HK-2 (cell line): ENCODE data around the gene SPECC1L.

Experiments
- DNase-seq: peaks from one replicate; pipeline ENCODE4 v3.0.0-alpha.2; 2018; ENCODE audit not compliant: unreplicated experiment

The SPECC1L gene

DNA sequence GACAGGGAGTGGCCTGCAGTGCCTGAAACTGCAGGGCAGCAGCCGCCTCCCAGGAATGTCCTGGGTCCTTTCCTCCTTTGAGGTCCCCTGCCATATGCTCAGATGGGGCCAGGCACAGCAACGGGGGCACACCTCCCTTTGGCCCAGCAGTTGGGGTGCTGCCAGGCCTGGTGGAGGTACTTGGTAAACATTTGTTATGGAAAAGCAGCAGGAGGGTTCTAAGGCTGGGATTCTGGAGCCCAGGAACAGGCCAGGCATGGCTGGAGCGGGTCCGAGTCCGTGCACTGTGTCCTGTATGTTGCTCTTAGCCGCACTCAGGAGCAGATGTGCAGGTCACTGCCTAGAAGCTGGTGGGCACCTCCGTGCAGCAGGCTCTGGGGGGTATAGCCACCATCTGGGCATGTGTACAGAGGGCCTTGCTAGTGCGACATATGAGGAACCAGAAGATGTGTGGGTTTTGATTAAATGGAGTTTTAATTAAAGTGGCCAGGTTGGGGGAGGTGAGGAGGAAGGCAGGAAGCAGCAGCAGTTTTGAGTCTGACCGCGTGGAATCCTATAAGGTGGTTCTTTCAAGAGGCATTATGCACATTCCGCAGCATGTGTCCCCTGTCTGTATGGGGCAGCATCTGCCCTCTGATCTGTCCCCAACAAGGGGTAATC, 158.2 kb downstream of the SPECC1L start:
- no peak for DNase-seq

DNA sequence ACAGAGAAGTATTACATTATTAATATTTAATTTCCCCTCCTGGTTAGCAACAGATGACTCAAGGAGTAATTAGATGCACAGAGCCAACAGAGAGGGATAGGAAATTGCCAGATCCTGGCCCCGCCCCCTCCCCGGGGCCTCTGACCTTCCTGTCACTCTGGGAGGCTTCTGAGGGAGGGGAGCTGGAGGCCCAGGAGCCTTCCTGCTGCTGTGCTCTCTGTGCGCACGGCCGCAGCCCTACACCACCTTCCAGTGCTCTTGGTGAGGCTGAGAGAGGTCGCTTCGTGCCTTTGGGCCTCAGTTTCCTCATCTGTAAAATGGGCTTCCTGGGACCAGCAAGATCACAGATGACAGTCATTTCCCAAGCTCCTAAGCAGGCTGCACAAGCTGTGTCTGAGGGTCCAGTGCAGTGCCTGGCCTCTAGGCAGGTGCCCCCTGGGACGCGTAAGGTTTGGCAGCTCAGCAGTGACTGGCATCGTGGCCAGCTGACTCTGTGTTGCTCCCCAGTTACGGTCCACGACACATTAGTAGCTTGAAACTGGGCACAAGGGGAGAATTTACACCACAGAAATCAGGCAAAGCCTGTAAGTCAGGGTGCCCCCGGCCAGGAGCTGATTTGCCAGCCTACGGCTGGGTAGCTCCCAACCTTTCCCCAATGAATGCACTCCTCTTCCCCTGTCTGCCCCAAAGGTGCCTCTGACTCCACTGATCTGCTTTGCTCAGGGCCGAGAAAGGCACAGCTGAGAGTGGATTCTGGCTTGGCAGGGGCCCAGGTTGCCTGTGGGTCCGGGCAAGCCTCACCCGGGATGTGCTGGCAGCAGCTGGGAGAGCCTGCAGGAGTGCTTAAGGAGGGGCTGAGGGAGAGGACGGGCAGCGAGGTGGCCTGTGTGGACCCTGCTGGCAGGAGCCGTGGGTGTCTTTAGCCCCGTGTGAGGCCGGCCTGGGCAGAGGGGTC, 159.1 kb downstream of the SPECC1L start:
- DNase-seq = no peak

DNA sequence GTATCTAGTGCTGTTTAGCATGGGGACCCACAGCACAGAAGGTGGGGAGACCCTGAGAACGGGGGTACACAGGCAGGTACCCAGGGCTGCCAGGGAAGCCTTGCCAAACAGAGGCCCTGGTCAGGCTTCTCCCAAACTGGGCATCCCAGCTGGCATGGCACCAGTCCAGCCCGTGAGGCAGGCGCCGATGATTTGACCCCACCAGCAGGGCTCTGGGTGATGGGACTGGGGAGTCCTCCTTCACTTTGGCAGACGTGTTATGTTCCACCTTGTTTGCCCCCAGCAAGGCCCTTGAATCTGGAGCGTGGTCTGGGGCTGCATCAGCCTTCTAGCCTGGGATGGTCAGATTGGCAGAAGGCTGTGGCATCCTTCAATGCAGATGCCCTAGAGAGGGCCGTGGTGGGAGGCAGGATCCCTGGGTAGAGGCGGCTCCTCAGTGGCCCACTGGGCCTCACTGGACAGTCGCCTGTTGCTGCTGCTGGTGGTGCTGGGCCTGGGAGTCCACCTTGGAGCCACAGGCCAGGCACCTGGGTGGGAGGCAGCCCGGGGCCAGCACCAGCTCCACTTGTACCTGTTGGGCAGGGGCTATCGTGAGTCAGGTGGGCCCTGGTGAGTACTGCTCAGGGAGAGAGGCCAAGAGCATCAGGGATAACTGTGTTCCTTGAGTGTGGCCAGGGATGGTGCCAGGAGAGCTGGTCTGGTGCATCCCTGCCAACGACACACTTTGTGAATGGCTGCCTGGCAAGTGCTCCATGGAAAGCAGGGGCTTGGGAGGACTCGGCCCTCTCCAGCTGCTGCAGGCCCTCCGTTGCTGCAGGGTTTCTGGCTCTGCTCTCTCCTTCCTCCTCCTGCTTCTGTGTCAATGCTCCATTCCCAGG, 160.0 kb downstream of the SPECC1L start:
- no peak for DNase-seq

DNA sequence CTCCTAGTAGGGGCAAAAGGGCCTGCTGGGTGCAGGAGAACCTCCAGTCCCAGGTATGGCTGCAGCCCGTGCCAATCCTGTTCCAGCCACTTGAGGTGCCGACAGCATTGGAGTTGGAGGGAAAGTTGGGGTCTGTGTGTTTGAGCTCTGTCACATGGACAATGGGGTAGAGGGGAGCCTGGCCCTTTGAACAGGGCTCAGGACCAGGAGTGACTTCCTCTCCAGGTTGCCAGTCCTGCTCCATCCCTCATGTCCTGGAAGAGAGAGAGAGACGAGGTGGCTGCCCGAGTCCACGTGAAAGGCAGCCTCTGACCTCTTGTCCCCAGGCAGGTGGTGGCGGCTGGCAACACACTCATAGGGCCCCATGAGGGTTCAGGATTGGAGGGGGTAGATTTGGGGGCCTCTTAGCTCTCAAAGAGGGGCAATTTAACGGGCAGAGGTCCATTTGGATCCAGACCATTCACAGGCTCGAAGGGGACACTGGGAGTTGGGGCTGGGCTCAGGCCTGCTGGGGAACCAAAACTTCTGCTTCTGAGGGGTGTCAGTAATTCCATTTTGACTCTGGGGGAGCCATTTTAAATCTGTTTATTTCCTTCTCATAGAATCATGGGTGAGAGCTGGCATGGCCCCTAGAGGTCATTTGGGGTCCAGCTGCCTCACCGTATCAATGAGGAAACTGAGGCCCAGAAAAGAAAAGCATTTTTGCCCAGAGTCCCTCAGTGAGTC, 160.8 kb downstream of the SPECC1L start:
- no peak for DNase-seq

DNA sequence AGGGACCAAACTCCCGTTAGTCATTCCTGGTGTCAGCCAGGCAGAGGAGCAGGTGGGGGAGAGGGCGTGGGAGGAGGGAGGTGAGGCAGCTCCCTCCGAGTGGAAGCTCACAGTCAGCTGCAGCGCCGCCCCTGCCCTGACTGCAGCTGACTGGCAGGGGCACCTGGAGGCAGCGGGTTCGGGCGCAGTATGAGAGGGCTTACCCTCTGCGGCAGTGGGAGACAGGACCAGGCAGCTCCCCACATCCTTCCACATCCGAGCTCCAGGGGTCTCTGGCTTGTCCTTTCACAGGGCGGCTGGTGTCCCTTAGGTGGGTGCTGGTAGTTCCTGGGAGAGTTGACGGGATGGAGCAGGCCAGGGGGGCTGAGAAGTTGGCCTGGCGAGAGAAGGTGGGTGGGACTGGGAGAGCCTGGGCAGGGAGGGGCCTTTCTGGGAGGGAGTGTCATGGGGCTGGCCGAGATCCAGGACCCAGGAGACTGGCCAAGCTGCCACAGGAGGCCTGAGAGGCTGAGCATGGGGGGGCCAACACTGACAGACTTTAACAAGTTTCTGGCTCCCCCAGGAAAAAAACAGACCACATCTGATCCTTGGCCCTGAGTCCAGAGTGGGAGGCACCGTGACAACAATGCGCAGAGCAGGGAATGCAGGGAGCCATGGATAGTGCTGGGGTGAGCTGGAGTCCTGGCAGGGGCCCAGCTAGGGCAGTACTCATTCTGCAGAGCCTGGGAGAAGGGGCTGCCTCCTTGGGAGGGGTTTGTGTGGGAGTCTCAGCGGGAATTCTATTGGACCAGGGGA, 161.6 kb downstream of the SPECC1L start:
- peak; percentile 58 for DNase-seq

DNA sequence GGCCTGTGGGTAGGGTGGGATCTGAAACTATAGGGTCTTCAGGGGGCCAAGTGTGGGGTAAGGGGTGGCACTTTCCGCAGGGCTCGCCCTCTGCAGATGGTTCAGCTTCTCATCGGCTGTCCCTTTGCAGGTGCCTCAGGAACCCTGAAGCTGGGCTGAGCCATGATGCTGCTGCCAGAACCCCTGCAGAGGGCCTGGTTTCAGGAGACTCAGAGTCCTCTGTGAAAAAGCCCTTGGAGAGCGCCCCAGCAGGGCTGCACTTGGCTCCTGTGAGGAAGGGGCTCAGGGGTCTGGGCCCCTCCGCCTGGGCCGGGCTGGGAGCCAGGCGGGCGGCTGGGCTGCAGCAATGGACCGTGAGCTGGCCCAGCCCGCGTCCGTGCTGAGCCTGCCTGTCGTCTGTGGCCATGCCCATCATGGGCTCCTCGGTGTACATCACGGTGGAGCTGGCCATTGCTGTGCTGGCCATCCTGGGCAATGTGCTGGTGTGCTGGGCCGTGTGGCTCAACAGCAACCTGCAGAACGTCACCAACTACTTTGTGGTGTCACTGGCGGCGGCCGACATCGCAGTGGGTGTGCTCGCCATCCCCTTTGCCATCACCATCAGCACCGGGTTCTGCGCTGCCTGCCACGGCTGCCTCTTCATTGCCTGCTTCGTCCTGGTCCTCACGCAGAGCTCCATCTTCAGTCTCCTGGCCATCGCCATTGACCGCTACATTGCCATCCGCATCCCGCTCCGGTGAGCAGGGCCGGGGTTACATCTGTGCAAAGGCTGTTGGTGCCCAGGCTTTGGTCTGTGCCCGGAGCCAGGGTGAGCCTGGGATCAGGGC, 162.6 kb downstream of the SPECC1L start:
- DNase-seq = no peak

DNA sequence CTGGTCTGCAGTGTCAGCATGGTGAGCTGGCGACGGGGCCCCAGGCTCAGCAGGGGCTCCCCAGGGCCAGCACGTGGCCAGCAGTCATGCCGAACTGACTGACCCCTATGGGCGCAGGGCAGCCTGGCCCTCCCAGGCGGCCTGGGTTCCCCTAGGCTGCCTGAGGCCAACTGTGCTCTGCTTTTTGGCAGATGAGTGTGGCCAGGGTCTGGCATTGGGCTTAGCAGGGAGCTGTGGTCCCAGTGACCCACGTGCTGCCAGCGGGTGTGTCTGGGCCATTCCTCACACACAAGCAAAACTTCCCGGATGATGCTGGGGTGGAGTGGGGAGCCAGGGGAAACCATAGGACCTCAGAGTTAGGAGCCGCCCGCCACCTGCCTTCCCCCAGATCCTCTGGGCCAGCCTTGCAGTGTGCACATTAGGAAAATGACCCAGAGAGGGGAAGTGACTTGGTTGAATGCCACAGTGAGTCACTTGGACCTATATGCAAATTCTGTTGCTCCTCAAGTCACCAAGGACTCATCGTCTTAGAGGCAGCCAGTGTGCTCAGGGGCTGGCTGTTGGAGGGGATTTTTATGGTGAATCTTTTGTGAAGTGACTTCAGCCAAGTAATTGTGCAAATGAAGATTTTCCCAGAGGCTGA, 163.3 kb downstream of the SPECC1L start:
- DNase-seq = peak; percentile 49

DNA sequence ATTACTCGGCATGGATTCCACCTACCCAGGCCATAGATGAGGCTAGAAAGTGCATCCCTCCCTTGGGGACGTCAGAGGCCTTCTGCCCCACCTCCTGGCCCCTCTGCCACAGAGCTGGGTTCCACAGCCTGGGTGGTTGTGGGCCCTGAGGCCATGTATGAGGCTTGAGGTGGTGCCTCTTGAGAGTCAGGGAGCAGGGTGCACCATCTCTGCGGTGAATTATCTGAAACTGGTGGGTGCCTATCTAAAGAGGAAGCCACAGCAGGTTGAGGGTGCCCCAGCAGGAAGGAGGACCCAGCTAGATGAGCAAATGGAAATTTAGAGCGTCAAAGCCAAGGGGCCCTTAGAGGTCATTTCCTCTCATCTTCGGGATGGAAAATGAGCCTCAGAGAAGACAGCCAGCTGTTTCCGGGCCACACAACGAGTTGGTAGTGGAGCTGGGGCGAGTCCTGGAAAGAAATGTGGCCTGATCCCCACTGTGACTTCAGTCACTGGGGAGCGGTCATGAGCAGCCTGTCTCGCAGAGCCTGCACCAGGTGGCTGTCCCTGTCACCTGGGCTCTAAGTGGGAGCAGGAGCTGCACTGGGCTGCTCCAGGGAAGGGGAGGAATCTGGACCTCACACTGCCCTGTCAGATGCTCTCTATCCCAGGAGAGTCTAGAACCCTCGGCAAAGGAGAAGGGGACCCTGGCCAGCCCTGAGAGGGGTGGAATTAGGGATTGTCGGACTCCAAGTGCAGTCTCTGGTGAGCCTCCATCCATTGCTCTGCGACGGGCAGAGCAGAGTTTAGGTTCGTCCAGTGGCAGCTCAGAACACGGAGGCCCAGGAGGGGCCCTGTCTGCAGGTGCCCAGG, 164.1 kb downstream of the SPECC1L start:
- no peak for DNase-seq

DNA sequence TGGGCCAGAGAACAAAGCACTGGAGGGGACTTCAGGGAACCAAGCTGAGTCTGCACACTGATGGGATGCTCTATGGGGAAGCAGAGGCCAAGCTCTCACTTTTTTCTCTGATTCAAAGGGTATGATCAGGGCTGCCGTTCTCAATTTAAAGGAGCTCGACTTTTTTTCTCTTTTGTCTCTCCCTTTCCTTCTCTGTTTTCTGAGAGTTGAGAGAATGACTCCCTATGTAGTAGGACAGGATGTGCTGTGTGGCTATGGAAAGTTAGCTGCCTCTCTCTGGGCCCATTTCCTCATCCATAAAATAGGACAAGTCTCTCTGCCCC, 164.7 kb downstream of the SPECC1L start:
- DNase-seq = no peak

DNA sequence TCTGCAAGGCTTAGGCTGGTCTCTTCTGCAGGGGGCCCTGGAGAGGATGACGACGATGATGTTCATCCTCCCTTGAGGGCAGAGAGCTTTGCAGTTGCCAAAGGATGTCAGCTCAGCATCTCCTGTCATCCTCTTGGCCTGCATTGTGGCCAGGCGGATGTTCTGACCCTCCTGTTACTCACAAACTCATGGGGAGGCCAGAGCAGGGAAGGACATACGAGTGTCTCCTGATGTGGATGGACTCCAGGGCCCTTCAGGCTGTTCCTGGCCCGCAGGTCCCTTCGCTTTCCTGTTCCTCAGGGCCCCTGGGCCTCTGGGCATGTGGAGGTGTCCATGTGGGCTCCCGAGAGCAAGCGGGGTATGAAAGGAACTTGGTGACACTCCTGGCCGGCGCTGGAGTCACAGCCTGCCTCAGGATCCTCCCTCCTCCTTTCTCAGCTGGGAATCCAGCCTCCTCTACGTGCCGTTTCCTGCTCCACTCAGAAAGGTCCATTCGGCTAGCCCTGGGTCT, 165.3 kb downstream of the SPECC1L start:
- DNase-seq = no peak

DNA sequence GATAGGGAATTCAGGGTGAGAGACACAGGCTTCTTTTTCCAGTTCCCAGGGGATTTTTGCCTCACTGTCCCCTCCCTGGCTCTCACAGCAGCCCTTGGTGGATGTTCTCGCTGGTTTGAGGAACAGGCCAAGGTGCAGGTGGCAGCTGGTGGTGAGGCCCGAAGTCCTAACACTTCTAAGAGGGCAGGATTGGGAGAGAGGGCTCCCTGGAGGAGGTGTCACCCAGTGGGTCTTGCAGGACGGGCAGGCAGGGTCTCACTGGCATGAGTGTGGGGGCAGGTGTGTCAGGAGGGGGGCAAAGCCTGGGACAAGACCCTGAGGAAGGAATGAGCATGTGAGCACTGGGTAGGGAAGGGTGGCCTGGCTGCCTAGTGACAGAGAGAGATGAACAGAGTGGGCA, 165.9 kb downstream of the SPECC1L start:
- DNase-seq = no peak

DNA sequence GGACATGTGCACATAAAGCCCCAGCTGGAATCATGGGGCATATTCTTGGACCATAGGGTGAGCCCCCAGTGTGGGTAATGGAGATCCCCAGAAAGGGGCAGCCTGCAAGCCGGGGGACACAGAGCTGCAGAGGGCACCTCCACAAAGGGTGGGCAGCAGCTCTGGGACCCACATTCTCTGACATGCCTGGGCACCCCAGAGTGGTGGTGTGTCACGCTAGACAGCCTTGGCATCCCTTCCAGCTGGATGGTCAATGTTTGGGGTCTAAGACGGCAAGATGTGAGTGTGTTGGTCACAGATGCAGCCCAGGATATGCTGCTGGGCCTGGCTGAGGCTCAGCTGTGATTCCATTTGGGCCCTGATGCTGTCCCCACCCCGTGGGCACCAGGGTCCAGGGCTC, 166.5 kb downstream of the SPECC1L start:
- no peak for DNase-seq

DNA sequence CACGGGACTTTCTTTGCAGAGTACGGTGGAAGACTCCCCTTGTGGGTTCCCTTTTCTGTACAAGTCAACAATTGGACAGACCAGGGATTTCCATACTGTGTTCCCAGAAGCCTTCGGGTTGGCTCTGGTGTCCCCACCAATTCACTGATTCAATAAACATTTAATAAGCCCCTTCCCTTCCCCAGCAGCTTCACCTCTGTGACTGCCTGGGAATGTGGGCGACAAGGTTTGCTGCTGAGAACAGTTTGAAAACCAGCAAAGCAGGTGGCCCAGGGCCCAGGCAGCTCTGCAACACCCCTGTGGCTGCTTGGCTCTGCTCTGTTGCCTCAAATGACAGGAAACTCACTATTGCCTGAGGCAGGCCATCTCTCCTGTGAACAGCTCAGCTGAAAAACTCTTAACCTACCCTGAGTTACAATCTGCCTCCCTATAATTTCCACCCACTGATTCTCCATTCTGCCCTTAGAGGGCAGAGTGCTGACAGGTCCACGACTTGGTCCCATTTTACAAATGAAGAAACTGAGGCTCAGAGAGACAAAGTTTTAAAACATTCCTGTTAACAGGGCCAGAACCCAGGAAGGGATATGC, 167.2 kb downstream of the SPECC1L start:
- no peak for DNase-seq

DNA sequence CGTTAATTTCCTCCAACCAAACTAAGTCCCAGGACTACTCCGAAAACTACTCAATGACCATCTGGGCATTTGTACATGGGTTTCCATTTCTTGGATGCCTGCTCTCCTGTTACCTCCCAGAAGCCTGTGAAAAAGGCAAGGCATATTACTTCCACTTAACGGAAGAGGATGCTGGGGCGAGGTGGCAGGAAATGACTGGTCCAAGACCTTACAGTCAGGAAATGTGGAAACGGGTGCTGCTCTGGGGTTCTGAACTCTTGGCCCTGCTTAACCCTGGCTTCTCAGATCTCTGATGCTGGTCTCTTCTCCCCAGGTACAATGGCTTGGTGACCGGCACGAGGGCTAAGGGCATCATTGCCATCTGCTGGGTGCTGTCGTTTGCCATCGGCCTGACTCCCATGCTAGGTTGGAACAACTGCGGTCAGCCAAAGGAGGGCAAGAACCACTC, 169.7 kb downstream of the SPECC1L start:
- no peak for DNase-seq

DNA sequence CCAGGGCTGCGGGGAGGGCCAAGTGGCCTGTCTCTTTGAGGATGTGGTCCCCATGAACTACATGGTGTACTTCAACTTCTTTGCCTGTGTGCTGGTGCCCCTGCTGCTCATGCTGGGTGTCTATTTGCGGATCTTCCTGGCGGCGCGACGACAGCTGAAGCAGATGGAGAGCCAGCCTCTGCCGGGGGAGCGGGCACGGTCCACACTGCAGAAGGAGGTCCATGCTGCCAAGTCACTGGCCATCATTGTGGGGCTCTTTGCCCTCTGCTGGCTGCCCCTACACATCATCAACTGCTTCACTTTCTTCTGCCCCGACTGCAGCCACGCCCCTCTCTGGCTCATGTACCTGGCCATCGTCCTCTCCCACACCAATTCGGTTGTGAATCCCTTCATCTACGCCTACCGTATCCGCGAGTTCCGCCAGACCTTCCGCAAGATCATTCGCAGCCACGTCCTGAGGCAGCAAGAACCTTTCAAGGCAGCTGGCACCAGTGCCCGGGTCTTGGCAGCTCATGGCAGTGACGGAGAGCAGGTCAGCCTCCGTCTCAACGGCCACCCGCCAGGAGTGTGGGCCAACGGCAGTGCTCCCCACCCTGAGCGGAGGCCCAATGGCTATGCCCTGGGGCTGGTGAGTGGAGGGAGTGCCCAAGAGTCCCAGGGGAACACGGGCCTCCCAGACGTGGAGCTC, 170.2 kb downstream of the SPECC1L start:
- no peak for DNase-seq

DNA sequence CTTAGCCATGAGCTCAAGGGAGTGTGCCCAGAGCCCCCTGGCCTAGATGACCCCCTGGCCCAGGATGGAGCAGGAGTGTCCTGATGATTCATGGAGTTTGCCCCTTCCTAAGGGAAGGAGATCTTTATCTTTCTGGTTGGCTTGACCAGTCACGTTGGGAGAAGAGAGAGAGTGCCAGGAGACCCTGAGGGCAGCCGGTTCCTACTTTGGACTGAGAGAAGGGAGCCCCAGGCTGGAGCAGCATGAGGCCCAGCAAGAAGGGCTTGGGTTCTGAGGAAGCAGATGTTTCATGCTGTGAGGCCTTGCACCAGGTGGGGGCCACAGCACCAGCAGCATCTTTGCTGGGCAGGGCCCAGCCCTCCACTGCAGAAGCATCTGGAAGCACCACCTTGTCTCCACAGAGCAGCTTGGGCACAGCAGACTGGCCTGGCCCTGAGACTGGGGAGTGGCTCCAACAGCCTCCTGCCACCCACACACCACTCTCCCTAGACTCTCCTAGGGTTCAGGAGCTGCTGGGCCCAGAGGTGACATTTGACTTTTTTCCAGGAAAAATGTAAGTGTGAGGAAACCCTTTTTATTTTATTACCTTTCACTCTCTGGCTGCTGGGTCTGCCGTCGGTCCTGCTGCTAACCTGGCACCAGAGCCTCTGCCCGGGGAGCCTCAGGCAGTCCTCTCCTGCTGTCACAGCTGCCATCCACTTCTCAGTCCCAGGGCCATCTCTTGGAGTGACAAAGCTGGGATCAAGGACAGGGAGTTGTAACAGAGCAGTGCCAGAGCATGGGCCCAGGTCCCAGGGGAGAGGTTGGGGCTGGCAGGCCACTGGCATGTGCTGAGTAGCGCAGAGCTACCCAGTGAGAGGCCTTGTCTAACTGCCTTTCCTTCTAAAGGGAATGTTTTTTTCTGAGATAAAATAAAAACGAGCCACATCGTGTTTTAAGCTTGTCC, 171.0 kb downstream of the SPECC1L start:
- no peak for DNase-seq
